ENCODE data around the gene AMD1. TPM values are rescaled to one million over a fixed set of nuclear protein-coding genes. Genes with fewer than 3 reads are reported as not detected.

The AMD1 gene
- total RNA-seq, 1 donor from 2014 or later: 84.3 TPM

GRCh38 chr6:110841266-110841665 lies 33.3 kb upstream of the AMD1 start:
- Mint-ChIP-seq H3K36me3 (no peaks in the 10 kb centered on the region), H3K9me3 (no peaks in the 10 kb centered on the region), H3K27ac (no peak overlapping the region), H3K4me3 (no peak overlapping the region), H3K4me1 (ENCODE audit: unreplicated experiment) (no peaks in the 10 kb centered on the region), H3K27me3 (no peaks in the 10 kb centered on the region)
- DNase-seq (ENCODE audit: extremely low spot score, unreplicated experiment): no peak
- TF ChIP-seq CTCF (conservative IDR thresholded peaks at IDR 0.05): no peak

- H3K27ac Mint-ChIP-seq: no peak overlapping the region
- DNase-seq (ENCODE audit: extremely low spot score, unreplicated experiment): no peak
- TF ChIP-seq CTCF (conservative IDR thresholded peaks at IDR 0.05): no peak
Observed at GRCh38 chr6:110849781-110850180, 24.8 kb upstream of the AMD1 start.

GRCh38 chr6:110852773-110853172 lies 21.8 kb upstream of the AMD1 start:
- Mint-ChIP-seq H3K4me3 (no peak overlapping the region), H3K27me3 (peaks cover 2% of the 10 kb centered on the region), H3K36me3 (no peaks in the 10 kb centered on the region), H3K4me1 (ENCODE audit: unreplicated experiment) (no peaks in the 10 kb centered on the region), H3K9me3 (no peaks in the 10 kb centered on the region), H3K27ac (no peak overlapping the region)
- no peak for TF ChIP-seq CTCF (conservative IDR thresholded peaks at IDR 0.05)
- no peak for DNase-seq (ENCODE audit: extremely low spot score, unreplicated experiment)

More at GRCh38 chr6:110849781-110850180, 24.8 kb upstream of the AMD1 start:
- Mint-ChIP-seq H3K27me3 (peaks cover 2% of the 10 kb centered on the region), H3K9me3 (no peaks in the 10 kb centered on the region), H3K4me1 (ENCODE audit: unreplicated experiment) (no peaks in the 10 kb centered on the region), H3K4me3 (no peak overlapping the region), H3K36me3 (no peaks in the 10 kb centered on the region)

GRCh38 chr6:110853754-110854477 lies 20.7 kb upstream of the AMD1 start:
- Mint-ChIP-seq H3K9me3 (no peaks in the 10 kb centered on the region), H3K4me3 (no peak overlapping the region), H3K27ac (peak overlapping the region; percentile 30), H3K36me3 (no peaks in the 10 kb centered on the region), H3K4me1 (ENCODE audit: unreplicated experiment) (no peaks in the 10 kb centered on the region), H3K27me3 (no peaks in the 10 kb centered on the region)
- no peak for DNase-seq (ENCODE audit: extremely low spot score, unreplicated experiment)
- TF ChIP-seq CTCF (conservative IDR thresholded peaks at IDR 0.05): no peak

GRCh38 chr6:110856296-110856695 lies 18.3 kb upstream of the AMD1 start:
- TF ChIP-seq CTCF (conservative IDR thresholded peaks at IDR 0.05): no peak
- Mint-ChIP-seq H3K36me3 (no peaks in the 10 kb centered on the region), H3K9me3 (no peaks in the 10 kb centered on the region), H3K4me3 (no peak overlapping the region), H3K4me1 (ENCODE audit: unreplicated experiment) (no peaks in the 10 kb centered on the region), H3K27ac (no peak overlapping the region), H3K27me3 (no peaks in the 10 kb centered on the region)
- DNase-seq (ENCODE audit: extremely low spot score, unreplicated experiment): no peak
